GM12878 (cell line): ENCODE measurements around the gene GLG1. TPM values are rescaled to one million over a fixed set of nuclear protein-coding genes. Genes with fewer than 3 reads are reported as not detected.

Experiments
- ATAC-seq: fragments of 200-7000 bp; cut with Tn5 transposase; 3 replicates; pipeline ENCODE4 v1.9.1; 2020; ENCODE audit warnings: mild to moderate bottlenecking, moderate library complexity
- BruUV-seq: library from RNA; stranded (reverse); fragments of 400-500 nt; replicated peaks from 2 replicates; lab custom pipeline; 2021; lab: Mats Ljungman, UMichigan
- CTCF ChIA-PET: fragments of 300-600 bp; sonication (Branson Sonifier 250); formaldehyde crosslinking; extraction: SDS; loops from one replicate; lab custom pipeline; 2021; ENCODE audit warnings: inconsistent platforms; lab: Yijun Ruan, JAX
- POLR2A ChIA-PET: fragments of 350-600 bp; formaldehyde crosslinking; extraction: SDS; loops from one replicate; lab custom pipeline; 2021; ENCODE audit warnings: inconsistent platforms; lab: Charles Lee
- RAD21 ChIA-PET: fragments of 300-600 bp; sonication (Branson Sonifier 250); formaldehyde crosslinking; loops from one replicate; lab custom pipeline; 2023; ENCODE audit warnings: antibody characterized with exemption; ENCODE audit not compliant: unreplicated experiment; lab: Charles Lee
- SMC1A ChIA-PET: fragments of 300-600 bp; sonication (Branson Sonifier 250); formaldehyde crosslinking; loops from one replicate; lab custom pipeline; 2023; ENCODE audit not compliant: unreplicated experiment, uncharacterized antibody; lab: Charles Lee
- DNase-seq: peaks from one replicate; pipeline ENCODE4 v3.0.0-alpha.2; 2011; ENCODE audit warnings: low read depth, low spot score
- FAIRE-seq: peaks from 3 replicates; lab custom pipeline; 2011; peaks lifted over from hg19 to GRCh38; lab: Jason Lieb, UNC
- H2AFZ ChIP-seq: 2 replicates; pipeline ENCODE4 v1.6.0; 2011; ENCODE audit warnings: low read depth, low read length, control low read depth; ENCODE audit not compliant: control insufficient read depth
- H3K27ac ChIP-seq: 2 replicates; pipeline ENCODE4 v1.5.1; 2011; ENCODE audit warnings: control low read depth; ENCODE audit not compliant: control insufficient read depth, insufficient read depth
- H3K27me3 ChIP-seq, 2 experiments: replicated peaks in 1 of 2; 2 replicates each; pipeline versions ENCODE4 v1.6.0 to v1.6.1; 2011; ENCODE audit warnings: low read length in 1 of 2; ENCODE audit not compliant: control insufficient read depth in 2 of 2, insufficient read depth in 2 of 2
- H3K36me3 ChIP-seq, 2 experiments: 2 replicates each; pipeline ENCODE4 v1.5.1; 2011; ENCODE audit warnings: low read length in 1 of 2; ENCODE audit not compliant: control insufficient read depth in 2 of 2, insufficient read depth in 2 of 2
- H3K4me1 ChIP-seq: 2 replicates; pipeline ENCODE4 v1.6.1; 2011; ENCODE audit warnings: mild to moderate bottlenecking, low read length, moderate library complexity, mixed read lengths; ENCODE audit not compliant: control insufficient read depth, insufficient read depth
- H3K4me2 ChIP-seq: 2 replicates; pipeline ENCODE4 v1.6.0; 2011; ENCODE audit warnings: control low read depth; ENCODE audit not compliant: control insufficient read depth, insufficient read depth
- H3K4me3 ChIP-seq: fragments of 200-600 bp; sonication (generic); 2 replicates; pipeline ENCODE4 v1.5.1; 2016
- H3K79me2 ChIP-seq: 2 replicates; pipeline ENCODE4 v1.6.0; 2011; ENCODE audit warnings: low read length; ENCODE audit not compliant: control insufficient read depth, insufficient read depth
- H3K9ac ChIP-seq: 2 replicates; pipeline ENCODE4 v1.8.0; 2011; ENCODE audit warnings: low read length, control low read depth, mixed read lengths; ENCODE audit not compliant: control insufficient read depth, insufficient read depth
- H3K9me3 ChIP-seq: replicated peaks from 3 replicates; pipeline ENCODE4 v1.5.1; 2011; ENCODE audit warnings: mild to moderate bottlenecking, low read length; ENCODE audit not compliant: control insufficient read depth, insufficient read depth
- H4K20me1 ChIP-seq: 2 replicates; pipeline ENCODE4 v1.6.0; 2011; ENCODE audit not compliant: control insufficient read depth, insufficient read depth
- BACH1 ChIP-seq: fragments of 450-650 bp; IDR thresholded peaks from 2 replicates; pipeline ENCODE4 v1.6.1; 2017; ENCODE audit warnings: mild to moderate bottlenecking, borderline replicate concordance
- CHD2 ChIP-seq: IDR thresholded peaks from 2 replicates; pipeline ENCODE4 v1.6.1; 2011; ENCODE audit warnings: low read depth, low read length, improper control_type of control experiment, borderline replicate concordance
- CUX1 ChIP-seq: IDR thresholded peaks from 2 replicates; pipeline ENCODE4 v1.6.1; 2012; ENCODE audit warnings: improper control_type of control experiment, low read depth, low read length; ENCODE audit not compliant: insufficient replicate concordance
- NFIC ChIP-seq: IDR thresholded peaks from 2 replicates; pipeline ENCODE4 v1.6.1; 2012; ENCODE audit warnings: low read depth, mild to moderate bottlenecking, inconsistent platforms, low read length, moderate library complexity
- PAX8 ChIP-seq: fragments of 450-650 bp; IDR thresholded peaks from 2 replicates; pipeline ENCODE4 v1.6.1; 2017; ENCODE audit warnings: mild to moderate bottlenecking, moderate library complexity
- PKNOX1 ChIP-seq: fragments of 450-650 bp; IDR thresholded peaks from 2 replicates; pipeline ENCODE4 v1.6.1; 2016; ENCODE audit warnings: mild to moderate bottlenecking
- POLR2A ChIP-seq: IDR thresholded peaks from 2 replicates; pipeline ENCODE4 v1.6.1; 2011; ENCODE audit warnings: low read depth, mild to moderate bottlenecking, low read length
- POLR2AphosphoS2 ChIP-seq: IDR thresholded peaks from 2 replicates; pipeline ENCODE4 v1.6.1; 2011; ENCODE audit warnings: low read depth, mild to moderate bottlenecking, low read length, improper control_type of control experiment, moderate library complexity
- RBBP5 ChIP-seq: fragments of 200-600 bp; sonication (generic); conservative IDR thresholded peaks from 2 replicates; pipeline ENCODE4 v1.6.1; 2016
- RELA ChIP-seq: fragments of 450-650 bp; IDR thresholded peaks from 2 replicates; pipeline ENCODE4 v1.8.0; 2014; ENCODE audit warnings: borderline replicate concordance; ENCODE audit not compliant: partially characterized antibody
- SMAD1 ChIP-seq: fragments of 450-650 bp; IDR thresholded peaks from 2 replicates; pipeline ENCODE4 v1.6.1; 2018; ENCODE audit warnings: mild to moderate bottlenecking, low read depth; ENCODE audit not compliant: partially characterized antibody
- USF2 ChIP-seq: IDR thresholded peaks from 2 replicates; pipeline ENCODE4 v1.6.1; 2011; ENCODE audit warnings: low read depth, low read length, improper control_type of control experiment, borderline replicate concordance
- WGBS: methylation state at CpG from one replicate; pipeline ENCODE4 v1.1.6; 2016; ENCODE audit warnings: low lambda C conversion rate; ENCODE audit not compliant: insufficient replicate concordance, insufficient coverage; ENCODE audit errors: missing lambda C conversion rate; 5-methylcytosine and 5-hydroxymethylcytosine counted together
- in situ Hi-C: fragments of 300-500 bp; cut with MboI; formaldehyde crosslinking; loops from 9 replicates; pipeline ENCODE4 v1.14.3; 2018; ENCODE audit warnings: mixed read lengths
- intact Hi-C: fragments of 100-400 bp; cut with micrococcal nuclease; formaldehyde crosslinking; loops from one replicate; pipeline ENCODE4 v1.14.2; 2022; ENCODE audit not compliant: unreplicated experiment
- polyA plus RNA-seq, 11 experiments: library from polyadenylated mRNA; depleted of rRNA in 4 of 11; unstranded in 6 of 11; stranded (reverse) in 5 of 11; fragments of >200 nt; fragmentation: Nextera tagmentation in 4 of 11; fragmentation: Illumina TruSeq in 1 of 11; extraction: Ambion mirVana in 4 of 11; extraction: Trizol in 1 of 11; gene quantifications; 1 replicate in 1 of 11; 2 replicates in 10 of 11; pipeline versions ENCODE4 v1.2.1 to v1.2.3, GENCODE V29; 2011 to 2016; ENCODE audit warnings: inconsistent platforms in 2 of 11, missing spikeins in 2 of 11, low read depth in 1 of 11
- total RNA-seq, 4 experiments: library from RNA; depleted of rRNA in 3 of 4; stranded (reverse); fragments of >200 nt in 3 of 4; fragmentation: Illumina TruSeq in 1 of 4; extraction: Trizol in 1 of 4; gene quantifications; 2 replicates each; pipeline versions ENCODE4 v1.2.1 to v1.2.3, GENCODE V29; 2013 to 2021

GLG1 gene
- total and polyA plus RNA-seq, 10 of the 15 experiments (the other 5 are each of a cell fraction or from before 2014, with no cell fraction given) = 7.6 to 49.4 (median 28.2) TPM

- Histone ChIP-seq H3K4me1 (peaks cover 18% of the 10 kb centered on the region), H2AFZ (no peak overlapping the region), H3K9me3 (no peaks in the 10 kb centered on the region), H4K20me1 (no peaks in the 10 kb centered on the region; the same call in 1 of the 2 replicates), H3K4me3 (no peak overlapping the region), H3K27ac (no peak overlapping the region), H3K79me2 (no peaks in the 10 kb centered on the region), H3K36me3 (peaks cover 2 to 33% of the 10 kb centered on the region in 2 experiments; a peak in 3 of 4 replicates), H3K4me2 (no peak overlapping the region), H3K9ac (no peak overlapping the region), H3K27me3 (no peaks in the 10 kb centered on the region)
- WGBS = over 99% methylated on average over 4 of the region's 4 CpGs
- in situ Hi-C loops (no loop called here), intact Hi-C loops (no loop called here)
- POLR2A ChIA-PET = interaction anchor here (0.5 kb wide), 1 partner anchor 463 kb away, joined by 6 read pairs; no protein-coding TSS in a partner anchor
- RAD21 ChIA-PET = no interaction called here
- BruUV-seq = no TSS peak
- CTCF ChIA-PET = interaction anchor here (1.0 kb wide), 1 partner anchor 11 kb away, joined by 3 read pairs; no protein-coding TSS in a partner anchor
- SMC1A ChIA-PET = interaction anchor here (1.4 kb wide), 1 partner anchor 13 kb away, joined by 4 read pairs; no protein-coding TSS in a partner anchor
- ATAC-seq (no peak), DNase-seq (no peak), FAIRE-seq (no peak)
- TF ChIP-seq RBBP5 (no peak), PAX8 (no peak), CHD2 (no peak), USF2 (no peak), PKNOX1 (no peak), NFIC (no peak), CUX1 (no peak), SMAD1 (no peak), BACH1 (no peak), RELA (no peak), POLR2AphosphoS2 (no peak), POLR2A (no peak)
Measured at GRCh38 chr16:74462361-74462760, 144.6 kb downstream of the GLG1 start.
